Measurements from ENCODE around the gene MYH9.

- TF ChIP-seq CTCF (IDR thresholded peaks at IDR 0.05): no peak
- no peak for TF ChIP-seq POLR2AphosphoS5 (IDR thresholded peaks at IDR 0.05; ENCODE audit: low read depth, low read length)
- TF ChIP-seq TCF7L2 (IDR thresholded peaks at IDR 0.05; ENCODE audit: low read depth, low read length): no peak
- TF ChIP-seq REST (IDR thresholded peaks at IDR 0.05; ENCODE audit: insufficient read depth in 1 of 2, low read depth in 2 of 2, low read length in 1 of 2): no peak
- TF ChIP-seq SIN3A (IDR thresholded peaks at IDR 0.05; ENCODE audit: borderline replicate concordance, insufficient read depth, low read depth, low read length): no peak
Measured at GRCh38 chr22:36285545-36285944, 102.2 kb downstream of the MYH9 start.

All from Panc1 (cell line).